Liver (tissue), 3 donors: Measurements from ENCODE around the gene SATB1.

ENCODE experiments used
- ATF3 ChIP-seq: IDR thresholded peaks from 2 replicates; pipeline ENCODE4 v1.6.1; 2016; ENCODE audit warnings: antibody characterized with exemption
- CTCF ChIP-seq: fragments of 150-350 bp; IDR thresholded peaks from 2 replicates; pipeline ENCODE4 v1.5.1; 2017; ENCODE audit warnings: improper control_type of control experiment, low read depth, low read length; ENCODE audit not compliant: missing input control
- GABPA ChIP-seq, 2 donors: IDR thresholded peaks in 1 of 2; conservative IDR thresholded peaks in 1 of 2; 2 replicates each; pipeline ENCODE4 v1.6.1; 2016; ENCODE audit warnings: antibody characterized with exemption in 2 of 2, mild to moderate bottlenecking in 1 of 2, moderate library complexity in 1 of 2
- JUND ChIP-seq, 2 donors: IDR thresholded peaks; 2 replicates each; pipeline ENCODE4 v1.6.1; 2016; ENCODE audit warnings: antibody characterized with exemption in 2 of 2
- RAD21 ChIP-seq, 2 donors: IDR thresholded peaks; 2 replicates each; pipeline ENCODE4 v1.6.1; 2016; ENCODE audit warnings: antibody characterized with exemption in 2 of 2, mild to moderate bottlenecking in 2 of 2
- REST ChIP-seq: IDR thresholded peaks from 2 replicates; pipeline ENCODE4 v1.6.1; 2016; ENCODE audit warnings: antibody characterized with exemption, mild to moderate bottlenecking
- RXRA ChIP-seq, 2 donors: IDR thresholded peaks; 2 replicates each; pipeline ENCODE4 v1.6.1; 2017 to 2018; ENCODE audit warnings: antibody characterized with exemption in 2 of 2, mild to moderate bottlenecking in 1 of 2
- SP1 ChIP-seq: IDR thresholded peaks from 2 replicates; pipeline ENCODE4 v1.6.1; 2018; ENCODE audit warnings: antibody characterized with exemption, mild to moderate bottlenecking
- TAF1 ChIP-seq: conservative IDR thresholded peaks from 2 replicates; pipeline ENCODE4 v1.6.1; 2016; ENCODE audit warnings: antibody characterized with exemption, mild to moderate bottlenecking
- YY1 ChIP-seq: IDR thresholded peaks from 2 replicates; pipeline ENCODE4 v1.6.1; 2016; ENCODE audit warnings: antibody characterized with exemption, mild to moderate bottlenecking
- donor health status: healthy.
- donor health status: healthy.

- TF ChIP-seq RAD21 (IDR thresholded peaks at IDR 0.05): no peak
- TF ChIP-seq REST: no peak
- no peak for TF ChIP-seq CTCF
- no peak for TF ChIP-seq GABPA (IDR thresholded peaks at IDR 0.05 in 1 of 2, conservative IDR thresholded peaks at IDR 0.05 in 1 of 2)
- no peak for TF ChIP-seq SP1
- no peak for TF ChIP-seq TAF1
- no peak for TF ChIP-seq ATF3
- no peak for TF ChIP-seq JUND (IDR thresholded peaks at IDR 0.05)
- TF ChIP-seq RXRA (IDR thresholded peaks at IDR 0.05): no peak
- TF ChIP-seq YY1: no peak
These were observed 22.6 kb upstream of the SATB1 start for GRCh38 chr3:18447720-18448119.
